ENCODE data around the gene TXNDC17.

DNA sequence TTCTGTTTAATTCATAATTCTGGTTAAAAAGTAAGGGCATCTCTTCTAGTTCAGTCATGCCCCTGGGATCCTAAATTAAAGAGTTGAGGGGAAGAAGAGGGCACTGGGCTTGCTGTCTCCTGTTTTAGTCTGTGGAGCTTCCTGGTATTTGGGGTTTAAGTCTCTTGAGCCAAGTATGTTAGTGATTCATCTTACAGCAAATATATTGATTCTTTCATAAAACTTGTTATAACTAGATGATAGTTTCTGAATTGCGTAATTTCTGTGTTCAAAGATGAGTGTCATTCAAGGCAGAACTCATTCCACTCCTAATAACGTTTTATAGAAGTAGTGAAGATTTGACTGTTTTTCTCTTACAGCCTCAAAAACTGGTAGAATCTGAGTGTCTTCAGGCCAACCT lies 1.7 kb downstream of the TXNDC17 start:
- TF ChIP-seq, protein P1, sequence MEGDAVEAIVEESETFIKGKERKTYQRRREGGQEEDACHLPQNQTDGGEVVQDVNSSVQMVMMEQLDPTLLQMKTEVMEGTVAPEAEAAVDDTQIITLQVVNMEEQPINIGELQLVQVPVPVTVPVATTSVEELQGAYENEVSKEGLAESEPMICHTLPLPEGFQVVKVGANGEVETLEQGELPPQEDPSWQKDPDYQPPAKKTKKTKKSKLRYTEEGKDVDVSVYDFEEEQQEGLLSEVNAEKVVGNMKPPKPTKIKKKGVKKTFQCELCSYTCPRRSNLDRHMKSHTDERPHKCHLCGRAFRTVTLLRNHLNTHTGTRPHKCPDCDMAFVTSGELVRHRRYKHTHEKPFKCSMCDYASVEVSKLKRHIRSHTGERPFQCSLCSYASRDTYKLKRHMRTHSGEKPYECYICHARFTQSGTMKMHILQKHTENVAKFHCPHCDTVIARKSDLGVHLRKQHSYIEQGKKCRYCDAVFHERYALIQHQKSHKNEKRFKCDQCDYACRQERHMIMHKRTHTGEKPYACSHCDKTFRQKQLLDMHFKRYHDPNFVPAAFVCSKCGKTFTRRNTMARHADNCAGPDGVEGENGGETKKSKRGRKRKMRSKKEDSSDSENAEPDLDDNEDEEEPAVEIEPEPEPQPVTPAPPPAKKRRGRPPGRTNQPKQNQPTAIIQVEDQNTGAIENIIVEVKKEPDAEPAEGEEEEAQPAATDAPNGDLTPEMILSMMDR (IDR thresholded peaks at IDR 0.05) = no peak
- TF ChIP-seq POLR2A (IDR thresholded peaks at IDR 0.05) = no peak
